CD4-positive, alpha-beta T cell treated with Interleukin-1 beta for 1 hour (primary cell): ENCODE data around the gene CACNA1H.
"Not testable (repeated sequence)": the region's sequence is repeated elsewhere in the genome, so short reads cannot be mapped to it uniquely, and the experiment has no call there.

Experiments used
- DNase-seq, 2 donors: peaks; one replicate each; pipeline ENCODE4 v3.0.0-alpha.2; 2020 to 2022

The CACNA1H gene

GRCh38 chr16:1256874-1257322, 104.0 kb downstream of the CACNA1H start:
- DNase-seq, result no peak

- DNase-seq, result no peak
These were observed 104.8 kb downstream of the CACNA1H start for GRCh38 chr16:1257561-1258224.

GRCh38 chr16:1258225-1258600, 105.3 kb downstream of the CACNA1H start:
- no peak for DNase-seq

- no peak for DNase-seq
These were observed 106.2 kb downstream of the CACNA1H start for GRCh38 chr16:1258906-1259759.

GRCh38 chr16:1259760-1260068, 106.8 kb downstream of the CACNA1H start:
- no peak for DNase-seq

GRCh38 chr16:1260101-1260680, 107.3 kb downstream of the CACNA1H start:
- no peak for DNase-seq

- no peak for DNase-seq
These were observed 108.4 kb downstream of the CACNA1H start for GRCh38 chr16:1261131-1261892.

GRCh38 chr16:1262210-1262845, 109.4 kb downstream of the CACNA1H start:
- DNase-seq, result no peak

GRCh38 chr16:1262846-1263221, 109.9 kb downstream of the CACNA1H start:
- no peak for DNase-seq

GRCh38 chr16:1263591-1264344, 110.9 kb downstream of the CACNA1H start:
- DNase-seq, result no peak

- no peak for DNase-seq
These were observed 111.6 kb downstream of the CACNA1H start for GRCh38 chr16:1264345-1265089.

- DNase-seq, result no peak
These were observed 112.3 kb downstream of the CACNA1H start for GRCh38 chr16:1265090-1265630.

GRCh38 chr16:1265826-1266225, 112.9 kb downstream of the CACNA1H start:
- DNase-seq, result no peak

GRCh38 chr16:1269418-1269817, 116.5 kb downstream of the CACNA1H start:
- DNase-seq, result not testable (repeated sequence)

GRCh38 chr16:1271380-1271723, 118.4 kb downstream of the CACNA1H start:
- DNase-seq, result no peak
